Panc1 (cell line): ENCODE results near the gene SLC22A23. TPM values are rescaled to one million over a fixed set of nuclear protein-coding genes. Genes with fewer than 3 reads are reported as not detected.

ENCODE experiments used
- ATAC-seq: fragments of 200-7000 bp; cut with Tn5 transposase; 2 replicates; pipeline ENCODE4 v1.9.1; 2020; ENCODE audit warnings: mild to moderate bottlenecking, moderate library complexity
- BruUV-seq: library from RNA; stranded (reverse); fragments of 400-500 nt; replicated peaks from 2 replicates; lab custom pipeline; 2021; lab: Mats Ljungman, UMichigan
- CTCF ChIA-PET: fragments of 300-600 bp; sonication (Branson Sonifier 250); formaldehyde crosslinking; loops from one replicate; lab custom pipeline; 2022; ENCODE audit warnings: antibody characterized with exemption; lab: Charles Lee
- POLR2A ChIA-PET: fragments of 300-600 bp; sonication (Branson Sonifier 250); formaldehyde crosslinking; loops from one replicate; lab custom pipeline; 2022; ENCODE audit warnings: antibody characterized with exemption; lab: Charles Lee
- DNase-seq: peaks from one replicate; pipeline ENCODE4 v3.0.0-alpha.2; 2010; ENCODE audit warnings: low read depth, low spot score
- H3K27ac ChIP-seq: 2 replicates; pipeline ENCODE4 v1.5.1; 2011; ENCODE audit warnings: mild to moderate bottlenecking, low read length, inconsistent platforms
- H3K27me3 ChIP-seq: fragments of 200-500 bp; sonication (Bioruptor generic); 2 replicates; pipeline ENCODE4 v1.6.0; 2014; ENCODE audit warnings: low read length, inconsistent platforms; ENCODE audit not compliant: control insufficient read depth, insufficient read depth
- H3K36me3 ChIP-seq: fragments of 200-500 bp; sonication (Bioruptor generic); 2 replicates; pipeline ENCODE4 v1.5.1; 2014; ENCODE audit warnings: inconsistent platforms, mild to moderate bottlenecking, low read length, moderate library complexity; ENCODE audit not compliant: control insufficient read depth, insufficient read depth
- H3K4me1 ChIP-seq: 2 replicates; pipeline ENCODE4 v1.5.1; 2011; ENCODE audit warnings: inconsistent platforms, mild to moderate bottlenecking, low read length, moderate library complexity; ENCODE audit not compliant: control insufficient read depth, insufficient read depth
- H3K4me3 ChIP-seq, 2 experiments: 2 replicates each; pipeline ENCODE4 v1.5.1; 2011 to 2012; ENCODE audit warnings: low read depth in 2 of 2, low read length in 2 of 2, mild to moderate bottlenecking in 2 of 2, inconsistent platforms in 1 of 2, moderate library complexity in 1 of 2
- H3K9me3 ChIP-seq: fragments of 200-500 bp; sonication (Bioruptor generic); 2 replicates; pipeline ENCODE4 v1.5.1; 2014; ENCODE audit warnings: low read depth, mild to moderate bottlenecking, inconsistent platforms, low read length, moderate library complexity; ENCODE audit not compliant: control insufficient read depth, insufficient read depth
- CTCF ChIP-seq: fragments of 450-650 bp; IDR thresholded peaks from 2 replicates; pipeline ENCODE4 v1.5.1; 2017; ENCODE audit warnings: mild to moderate bottlenecking
- POLR2AphosphoS5 ChIP-seq: IDR thresholded peaks from 2 replicates; pipeline ENCODE4 v1.6.1; 2012; ENCODE audit warnings: mild to moderate bottlenecking, low read depth, low read length, moderate library complexity
- SIN3A ChIP-seq: IDR thresholded peaks from 2 replicates; pipeline ENCODE4 v1.6.1; 2012; ENCODE audit warnings: low read depth, mild to moderate bottlenecking, low read length, moderate library complexity, borderline replicate concordance; ENCODE audit not compliant: insufficient read depth
- TCF7L2 ChIP-seq: IDR thresholded peaks from 2 replicates; pipeline ENCODE4 v1.6.1; 2011; ENCODE audit warnings: mild to moderate bottlenecking, low read depth, low read length, inconsistent platforms
- in situ Hi-C: cut with HindIII; loops from 2 replicates; pipeline ENCODE4 v1.10.0; 2016; ENCODE audit warnings: low sequenced_read_pairs, low pct_unique_long_range_greater_than_20kb
- intact Hi-C: fragments of 100-400 bp; cut with micrococcal nuclease; formaldehyde crosslinking; loops from one replicate; pipeline ENCODE4 v1.10.0; 2022; ENCODE audit not compliant: unreplicated experiment
- total RNA-seq: library from RNA; stranded (reverse); gene quantifications from one replicate; pipeline ENCODE4 v1.2.1, GENCODE V29; 2021; ENCODE audit not compliant: unreplicated experiment
- TF ChIP-seq, protein P1 (sequence below), 2 experiments: IDR thresholded peaks; 2 replicates each; pipeline ENCODE4 v1.6.1; 2011 to 2012; ENCODE audit warnings: low read depth in 2 of 2, control low read depth in 1 of 2, low read length in 1 of 2, mild to moderate bottlenecking in 1 of 2, moderate library complexity in 1 of 2; ENCODE audit not compliant: insufficient read depth in 1 of 2

Gene SLC22A23
- total RNA-seq, 1 experiment from 2014 or later: 4.5 TPM

DNA sequence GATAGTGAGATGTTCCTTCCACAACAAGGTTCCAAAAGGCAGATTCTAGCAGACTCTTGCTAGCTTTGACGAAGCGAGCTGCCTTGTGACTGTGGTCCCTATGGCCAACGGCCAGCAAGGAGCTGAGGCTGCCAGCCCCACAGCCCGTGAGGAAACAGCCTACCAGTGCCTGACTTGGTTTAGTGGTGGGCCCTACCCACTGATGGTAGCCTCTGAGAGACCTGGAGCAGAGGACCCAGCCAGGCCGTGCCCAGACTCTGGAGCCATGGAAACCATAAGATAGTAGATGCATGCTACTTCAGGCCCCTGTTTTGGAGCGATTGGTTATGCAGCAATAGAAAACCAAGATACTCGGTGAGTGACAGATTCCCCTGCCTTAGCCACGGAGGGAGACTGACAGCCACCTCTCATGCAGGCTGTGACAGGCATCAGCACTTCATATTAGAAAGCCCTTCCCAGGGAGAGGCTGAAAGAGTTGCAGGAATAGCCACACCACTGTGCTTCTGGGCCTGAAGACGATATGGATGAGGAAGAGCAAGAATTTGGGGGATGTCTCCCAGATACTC is 178.9 kb downstream of the SLC22A23 start:
- no peaks in the 10 kb centered on the region for H3K27me3 ChIP-seq
- H3K36me3 ChIP-seq: no peaks in the 10 kb centered on the region
- no peak overlapping the region for H3K4me3 ChIP-seq
- TF ChIP-seq, protein P1, sequence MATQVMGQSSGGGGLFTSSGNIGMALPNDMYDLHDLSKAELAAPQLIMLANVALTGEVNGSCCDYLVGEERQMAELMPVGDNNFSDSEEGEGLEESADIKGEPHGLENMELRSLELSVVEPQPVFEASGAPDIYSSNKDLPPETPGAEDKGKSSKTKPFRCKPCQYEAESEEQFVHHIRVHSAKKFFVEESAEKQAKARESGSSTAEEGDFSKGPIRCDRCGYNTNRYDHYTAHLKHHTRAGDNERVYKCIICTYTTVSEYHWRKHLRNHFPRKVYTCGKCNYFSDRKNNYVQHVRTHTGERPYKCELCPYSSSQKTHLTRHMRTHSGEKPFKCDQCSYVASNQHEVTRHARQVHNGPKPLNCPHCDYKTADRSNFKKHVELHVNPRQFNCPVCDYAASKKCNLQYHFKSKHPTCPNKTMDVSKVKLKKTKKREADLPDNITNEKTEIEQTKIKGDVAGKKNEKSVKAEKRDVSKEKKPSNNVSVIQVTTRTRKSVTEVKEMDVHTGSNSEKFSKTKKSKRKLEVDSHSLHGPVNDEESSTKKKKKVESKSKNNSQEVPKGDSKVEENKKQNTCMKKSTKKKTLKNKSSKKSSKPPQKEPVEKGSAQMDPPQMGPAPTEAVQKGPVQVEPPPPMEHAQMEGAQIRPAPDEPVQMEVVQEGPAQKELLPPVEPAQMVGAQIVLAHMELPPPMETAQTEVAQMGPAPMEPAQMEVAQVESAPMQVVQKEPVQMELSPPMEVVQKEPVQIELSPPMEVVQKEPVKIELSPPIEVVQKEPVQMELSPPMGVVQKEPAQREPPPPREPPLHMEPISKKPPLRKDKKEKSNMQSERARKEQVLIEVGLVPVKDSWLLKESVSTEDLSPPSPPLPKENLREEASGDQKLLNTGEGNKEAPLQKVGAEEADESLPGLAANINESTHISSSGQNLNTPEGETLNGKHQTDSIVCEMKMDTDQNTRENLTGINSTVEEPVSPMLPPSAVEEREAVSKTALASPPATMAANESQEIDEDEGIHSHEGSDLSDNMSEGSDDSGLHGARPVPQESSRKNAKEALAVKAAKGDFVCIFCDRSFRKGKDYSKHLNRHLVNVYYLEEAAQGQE (IDR thresholded peaks at IDR 0.05; ENCODE audit: insufficient read depth in 1 of 2, low read depth in 2 of 2, low read length in 1 of 2): no peak
- no peak for TF ChIP-seq CTCF
- no peak for TF ChIP-seq TCF7L2
- TF ChIP-seq SIN3A: no peak
- TF ChIP-seq POLR2AphosphoS5: no peak
- no peak for ATAC-seq
- intact Hi-C loops: no loop called here
- no TSS peak for BruUV-seq
- no peaks in the 10 kb centered on the region for H3K4me1 ChIP-seq
- in situ Hi-C loops: no loop called here
- no peak for DNase-seq
- ChIA-PET POLR2A (no interaction called here), CTCF (no interaction called here)
- no peaks in the 10 kb centered on the region for H3K9me3 ChIP-seq
- H3K27ac ChIP-seq: no peak overlapping the region

- H3K36me3 ChIP-seq: no peaks in the 10 kb centered on the region
- in situ Hi-C loops: no loop called here
Observed at GRCh38 chr6:3277251-3277650, 179.6 kb downstream of the SLC22A23 start.

More at GRCh38 chr6:3277251-3277650, 179.6 kb downstream of the SLC22A23 start:
- TF ChIP-seq SIN3A: no peak
- no peak for TF ChIP-seq CTCF
- H3K4me1 ChIP-seq: no peaks in the 10 kb centered on the region
- H3K27me3 ChIP-seq: no peaks in the 10 kb centered on the region
- BruUV-seq: no TSS peak
- DNase-seq (no peak), ATAC-seq (no peak)
- ChIA-PET POLR2A (no interaction called here), CTCF (no interaction called here)
- H3K27ac ChIP-seq: no peak overlapping the region
- H3K4me3 ChIP-seq: no peak overlapping the region
- intact Hi-C loops: no loop called here
- no peaks in the 10 kb centered on the region for H3K9me3 ChIP-seq
